HG03558 (cell line): ENCODE measurements around the gene VSX2.

Source experiments
- ATAC-seq: cut with Tn5 transposase; IDR thresholded peaks from one replicate; pipeline ENCODE4 v1.9.1; 2021; ENCODE audit warnings: moderate number of reproducible peaks; ENCODE audit not compliant: unreplicated experiment; ENCODE audit errors: extremely low read depth

VSX2 gene

DNA sequence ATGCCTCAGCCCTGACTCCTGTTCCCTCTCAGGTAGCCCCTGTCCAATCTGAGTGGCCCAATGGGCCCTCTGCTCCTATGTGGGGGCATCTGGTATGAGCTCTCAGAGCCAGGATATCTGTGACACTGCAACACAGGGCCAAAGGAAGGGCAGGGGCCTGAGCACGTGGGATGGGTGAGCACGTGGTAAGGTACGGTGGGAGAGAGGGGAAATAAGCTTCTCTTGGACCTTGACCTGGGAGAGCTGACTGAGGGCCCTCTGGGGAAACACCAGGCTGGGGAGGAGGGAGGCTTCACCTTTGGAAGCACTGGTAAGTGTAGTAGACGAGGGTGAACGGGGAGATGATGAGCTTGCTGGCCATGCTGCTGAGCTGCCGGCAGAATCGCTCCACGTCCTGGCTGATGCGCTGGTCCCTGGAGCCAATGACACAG, 56.8 kb downstream of the VSX2 start:
- no peak for ATAC-seq

DNA sequence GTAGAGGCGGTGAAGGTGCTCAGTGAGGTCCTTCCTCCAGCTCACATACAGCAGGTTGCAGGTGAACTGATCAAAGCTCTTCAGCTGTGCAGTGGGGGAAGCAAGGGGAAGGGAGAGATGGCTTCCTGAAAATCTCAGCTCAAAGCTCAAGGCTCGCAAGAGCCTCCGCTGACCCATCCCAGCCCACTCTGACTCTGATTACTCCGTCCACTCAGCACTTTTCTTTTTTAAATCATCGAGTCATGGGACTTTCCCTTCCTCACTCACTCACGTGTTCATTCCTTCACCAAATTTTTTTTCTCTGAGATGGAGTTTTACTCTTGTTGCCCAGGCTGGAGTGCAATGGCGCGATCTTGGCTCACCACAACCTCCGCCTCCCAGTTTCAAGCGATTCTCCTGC, 58.7 kb downstream of the VSX2 start:
- ATAC-seq = no peak

DNA sequence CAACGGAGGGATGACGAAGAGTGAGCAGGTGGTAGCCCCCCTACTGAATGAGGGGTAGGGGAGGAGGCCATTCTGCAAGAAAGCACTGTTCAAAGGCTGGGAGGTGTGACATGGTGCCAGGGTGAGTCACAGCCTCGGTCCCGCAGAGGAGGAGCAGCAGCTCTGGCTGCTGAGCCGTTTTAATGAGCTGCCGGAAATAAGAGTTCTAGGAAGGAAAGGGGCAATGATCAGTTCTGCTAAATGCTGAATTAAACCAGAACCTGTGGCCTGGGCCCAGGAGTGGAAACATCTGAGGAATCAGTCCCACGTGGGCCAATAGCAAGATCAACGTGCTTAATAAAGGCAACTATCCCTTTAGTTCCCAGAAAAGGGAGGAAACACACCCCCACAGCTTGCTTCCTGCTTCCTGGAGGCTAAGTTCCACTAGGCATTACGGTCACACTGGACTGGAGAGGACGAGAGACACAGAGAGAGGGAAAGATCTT, 59.9 kb downstream of the VSX2 start:
- no peak for ATAC-seq

DNA sequence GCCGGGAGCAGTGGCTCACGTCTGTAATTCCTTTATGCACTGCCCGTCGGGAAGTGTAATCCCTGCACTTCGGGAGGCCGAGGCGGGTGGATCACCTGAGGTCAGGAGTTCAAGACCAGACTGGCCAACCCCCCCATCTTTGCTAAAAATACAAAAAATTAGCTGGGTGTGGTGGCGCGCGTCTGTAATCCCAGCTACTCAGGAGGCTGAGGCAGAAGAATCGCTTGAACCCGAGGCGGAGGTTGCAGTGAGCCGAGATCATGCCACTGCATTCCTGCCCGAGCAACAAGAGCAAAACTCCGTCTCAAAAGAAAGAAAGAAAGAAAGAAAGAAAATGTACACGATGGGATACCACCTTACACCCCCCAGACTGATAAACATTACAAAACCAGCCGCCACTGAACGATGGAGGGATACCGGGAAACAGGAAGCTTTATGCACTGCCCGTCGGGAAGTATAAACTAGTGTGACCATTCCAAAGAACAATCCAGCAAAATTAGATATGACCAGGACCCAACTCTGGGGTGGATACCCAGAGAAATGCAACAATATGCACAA, 62.4 kb downstream of the VSX2 start:
- ATAC-seq = no peak

DNA sequence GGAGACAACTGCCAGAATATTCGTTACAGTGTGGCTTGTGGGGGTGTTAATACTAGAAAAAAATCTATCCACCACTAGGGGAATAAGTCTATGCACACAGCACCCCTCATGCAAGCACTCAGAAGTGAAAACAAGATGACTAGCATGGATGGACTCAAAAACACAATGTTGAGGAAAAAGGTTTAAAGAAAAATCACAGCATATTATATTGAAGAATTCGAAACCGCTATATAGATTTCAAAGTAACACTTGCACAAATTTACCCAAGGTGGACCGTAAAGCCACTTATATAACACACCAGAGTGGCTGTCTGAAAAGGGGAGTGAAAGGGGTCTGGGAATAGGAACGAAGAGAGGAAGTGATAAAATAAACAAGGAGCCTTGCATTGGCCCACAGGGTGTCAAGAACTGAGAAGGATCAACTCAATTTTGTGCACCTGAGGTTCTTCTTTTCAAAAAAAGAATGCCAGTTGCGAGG, 62.9 kb downstream of the VSX2 start:
- no peak for ATAC-seq

DNA sequence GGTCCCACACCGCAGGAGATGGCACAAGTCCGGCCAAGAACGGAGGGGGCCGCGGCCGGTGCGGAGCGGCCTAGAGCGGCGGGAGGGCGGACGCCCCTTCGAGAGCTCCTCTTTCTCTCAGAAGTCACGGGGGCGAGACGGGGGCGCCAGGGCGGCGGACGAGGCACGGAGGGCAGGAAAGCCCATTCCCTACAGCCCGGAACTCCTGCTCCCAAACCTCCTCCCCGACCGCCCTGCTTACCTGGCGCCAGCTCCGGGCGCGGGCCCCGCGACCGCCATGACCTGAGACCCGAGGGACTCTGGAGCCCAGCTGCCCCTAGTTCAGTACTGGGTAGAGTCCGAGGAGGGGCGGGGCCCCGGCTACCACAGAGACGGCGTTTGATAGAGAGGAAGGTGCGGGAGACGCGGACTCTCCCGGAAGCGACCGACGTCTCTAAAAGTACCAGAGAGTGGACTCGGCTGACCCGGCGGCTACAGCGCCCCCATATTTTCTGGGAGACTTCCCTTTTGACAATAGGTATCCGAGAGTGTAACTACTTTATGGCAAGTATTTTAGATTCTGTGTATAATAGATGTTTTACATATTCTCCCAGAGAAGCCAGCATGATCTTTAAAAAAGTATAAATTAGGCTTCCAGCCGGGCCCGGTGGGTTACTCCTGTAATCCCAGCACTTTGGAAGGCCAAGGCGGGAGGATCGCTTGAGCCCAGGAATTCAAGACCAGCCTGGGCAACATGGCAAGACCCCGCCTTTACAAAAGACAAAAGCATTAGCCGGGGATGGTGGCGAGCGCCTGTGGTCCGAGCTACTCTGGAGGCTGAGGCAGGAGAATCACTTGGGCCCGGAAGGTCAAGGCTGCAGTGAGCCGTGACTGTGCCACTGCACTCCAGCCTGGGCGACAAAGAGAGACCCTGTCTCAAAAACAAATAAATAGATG, 63.7 kb downstream of the VSX2 start, which contains the start of gene ABCD4:
Gene ABCD4, minus strand, starts transcription at position 301 of the 936 bp plus-strand sequence. Its CDS starts 22 bp downstream, at position 279.
- peak; percentile 91 for ATAC-seq

DNA sequence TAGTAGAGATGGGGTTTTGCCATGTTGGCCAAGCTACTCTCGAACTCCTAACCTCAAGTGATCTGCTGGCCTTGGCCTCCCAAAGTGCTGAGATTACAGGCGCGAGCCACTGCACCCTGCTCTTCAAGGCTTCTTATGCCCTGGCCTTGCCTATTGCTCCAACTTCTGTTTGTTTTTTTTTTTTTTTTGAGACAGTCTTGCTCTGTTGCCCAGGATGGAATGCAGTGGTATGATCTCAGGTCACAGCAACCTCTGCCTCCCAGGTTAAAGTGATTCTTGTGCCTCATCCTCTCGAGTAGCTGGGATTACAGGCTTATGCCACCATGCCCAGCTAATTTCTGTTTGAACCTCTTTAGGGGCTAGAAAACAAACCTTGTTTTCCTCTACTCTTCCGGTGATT, 69.4 kb downstream of the VSX2 start:
- no peak for ATAC-seq

DNA sequence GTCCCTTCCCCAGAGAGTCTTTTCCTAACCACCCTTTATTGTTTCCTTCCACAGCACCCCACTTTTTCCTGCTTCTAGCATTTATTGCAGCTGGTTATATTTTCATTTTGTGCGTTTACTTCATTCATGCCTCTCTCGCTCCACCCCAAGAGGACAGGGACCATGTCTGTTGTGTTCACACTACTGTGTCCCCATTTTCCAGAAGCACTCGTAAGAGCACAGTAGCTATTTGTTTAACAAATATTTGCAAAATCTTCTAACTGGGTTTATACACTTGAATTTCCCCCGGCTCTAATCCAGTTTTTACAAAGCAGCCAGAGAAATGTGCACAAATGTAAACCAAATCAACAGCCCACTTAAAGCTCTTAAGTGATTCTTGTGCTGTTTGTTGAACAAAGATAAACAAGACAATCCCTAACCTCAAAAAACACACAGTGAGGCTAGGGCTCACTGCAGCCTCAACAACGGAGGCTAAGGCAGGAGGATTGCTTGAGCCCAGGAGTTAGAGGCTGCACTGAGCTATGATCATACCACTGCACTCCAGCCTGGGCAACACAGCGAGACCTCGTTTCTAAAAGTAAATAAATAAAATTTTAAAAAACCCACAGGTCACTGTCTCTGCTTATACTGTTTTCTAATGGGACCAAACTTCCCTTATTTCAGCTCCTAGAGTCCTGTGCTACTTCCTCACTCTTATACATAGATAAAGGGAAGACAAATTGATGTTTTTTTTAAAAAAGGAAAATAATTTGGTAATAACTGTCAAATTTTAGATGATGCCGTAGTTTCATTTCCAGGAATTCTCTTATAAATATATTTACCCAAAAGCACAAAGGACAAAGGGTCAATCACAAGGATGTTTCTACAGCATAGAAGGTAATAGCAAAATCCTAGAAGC, 70.1 kb downstream of the VSX2 start:
- ATAC-seq = no peak

DNA sequence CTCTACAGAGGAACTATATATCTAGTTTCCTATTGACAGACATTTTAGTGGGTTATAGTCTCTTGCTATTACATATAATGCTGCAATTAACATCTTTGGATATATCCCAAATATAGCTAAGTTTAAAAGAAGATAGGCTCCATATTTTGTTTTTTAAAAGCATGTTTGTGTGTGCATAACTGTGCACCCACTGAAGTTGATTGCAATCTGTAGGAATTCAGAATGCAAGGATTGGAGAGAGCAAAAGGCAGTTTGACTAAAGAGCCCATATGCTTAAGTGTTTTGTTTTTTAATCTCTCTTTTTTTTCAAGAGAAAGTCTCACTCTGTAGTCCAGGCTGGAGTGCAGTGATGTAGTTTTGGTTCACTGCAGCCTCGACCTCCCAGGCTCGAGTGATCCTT, 72.9 kb downstream of the VSX2 start:
- ATAC-seq = no peak
